ENCODE measurements around the gene KLF6. TPM values are rescaled to one million over a fixed set of nuclear protein-coding genes. Genes with fewer than 3 reads are reported as not detected.

Gene KLF6
- total and polyA plus RNA-seq, 2 of the 4 experiments (the other 2 are of a cell fraction): 69.0 to 123 TPM

DNA sequence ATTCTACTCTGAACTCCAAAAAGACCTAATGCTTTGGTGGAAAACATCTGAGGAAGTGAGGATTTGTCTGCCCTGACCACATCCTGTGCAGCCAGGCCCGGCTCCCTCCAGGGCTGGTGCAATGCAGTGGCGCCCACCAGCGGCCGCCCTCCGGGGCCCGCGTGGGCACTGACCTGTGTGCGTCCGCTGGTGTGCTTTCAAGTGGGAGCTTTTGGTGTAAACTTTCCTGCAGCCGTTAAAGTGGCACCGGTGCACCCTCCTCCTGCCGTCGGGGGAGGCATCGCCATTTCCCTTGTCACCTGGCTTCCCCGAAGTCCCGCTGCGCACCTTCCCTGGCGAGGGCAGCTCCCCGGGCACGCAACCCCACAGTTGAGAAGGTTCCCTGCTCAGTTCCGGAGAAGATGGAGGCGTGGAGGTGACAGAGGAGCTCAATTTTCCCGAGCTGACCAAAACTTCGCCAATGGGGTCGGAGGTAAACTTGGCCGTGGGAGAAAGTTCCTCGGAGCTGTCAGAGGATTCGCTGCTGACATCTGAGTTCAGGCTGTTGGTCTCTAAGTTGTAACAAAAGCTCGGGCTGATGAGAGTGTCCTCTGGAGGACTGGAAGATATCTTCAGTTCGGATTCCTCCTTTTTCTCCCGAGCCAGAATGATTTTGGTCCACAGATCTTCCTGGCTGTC is 3.4 kb downstream of the KLF6 start (continued):
- TF ChIP-seq CHD1 (IDR thresholded peaks at IDR 0.05; ENCODE audit: low read depth, low read length) (peak; percentile 83; the same call in 1 of the 2 replicates), NFE2L2 (IDR thresholded peaks at IDR 0.05; ENCODE audit: low read depth, low read length) (no peak), CEBPB (IDR thresholded peaks at IDR 0.05; ENCODE audit: low read depth, low read length) (no peak)

DNA sequence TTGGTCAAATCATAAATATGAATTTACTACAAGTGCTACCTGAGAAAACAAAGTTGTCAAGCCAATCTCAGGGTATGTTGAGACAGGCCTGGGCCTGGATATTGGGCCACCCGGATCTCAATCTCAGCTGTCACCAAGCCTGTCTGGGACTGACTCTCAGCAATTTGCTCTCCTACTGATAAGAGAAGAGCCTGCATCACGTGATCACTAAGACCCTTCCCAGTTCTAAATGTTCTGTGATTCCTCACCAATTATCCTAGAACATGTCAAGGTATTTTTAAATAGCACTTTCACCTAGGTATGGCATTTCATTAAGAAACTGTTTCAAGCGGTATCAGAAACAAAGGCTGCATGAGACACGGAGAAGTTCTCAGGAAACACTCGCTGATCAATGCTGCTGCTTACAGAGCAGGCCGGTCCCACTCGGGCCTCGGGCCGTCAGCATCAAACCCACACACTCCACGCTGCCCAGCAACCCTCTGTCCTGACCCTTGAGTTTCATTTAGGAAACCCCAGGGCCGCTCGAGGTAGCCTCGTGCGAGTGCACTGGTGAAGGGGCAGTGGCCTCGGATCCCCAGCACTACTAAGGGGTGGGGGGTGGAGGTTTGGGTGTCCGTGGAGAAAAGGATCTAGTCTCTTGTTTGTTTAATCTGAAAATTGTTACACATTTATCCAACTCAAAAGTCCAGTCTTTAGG is 4.1 kb downstream of the KLF6 start:
- Histone ChIP-seq H2AK5ac (ENCODE audit: low read depth, low read length) (peak overlapping the region; percentile 18; the same call in 1 of the 2 replicates), H3K23ac (ENCODE audit: low read depth, low read length) (peak overlapping the region; percentile 75), H2AFZ (replicated peaks; ENCODE audit: low read length, poor library complexity) (peak overlapping the region; percentile 6), H2BK20ac (ENCODE audit: low read depth, low read length) (no peak overlapping the region), H2AK9ac (replicated peaks; ENCODE audit: low read depth, low read length, poor library complexity) (peak overlapping the region; percentile 26), H4K20me1 (ENCODE audit: insufficient read depth, low read length) (peaks cover 78% of the 10 kb centered on the region), H3K4me1 (ENCODE audit: control insufficient read depth, insufficient read depth, low read length) (peaks cover 30% of the 10 kb centered on the region), H4K5ac (ENCODE audit: low read depth, low read length) (no peak overlapping the region; the same call in 1 of the 2 replicates), H3K36me3 (ENCODE audit: control insufficient read depth, insufficient read depth, low read length) (peaks cover 53% of the 10 kb centered on the region), H2BK120ac (ENCODE audit: low read depth, low read length) (peak overlapping the region; percentile 50; the same call in 1 of the 2 replicates), H2BK5ac (ENCODE audit: low read depth, low read length, poor library complexity, severe bottlenecking) (peak overlapping the region; percentile 64), H3K4me2 (ENCODE audit: low read depth, low read length) (peak overlapping the region; percentile 94), H3K27ac (ENCODE audit: insufficient read depth, low read length) (peak overlapping the region; percentile 93), H3K4me3 (ENCODE audit: insufficient read depth, low read depth, low read length) (peak overlapping the region; percentile 91), H3K18ac (ENCODE audit: low read depth, low read length) (peak overlapping the region; percentile 33), H3K9me1 (ENCODE audit: insufficient read depth, low read length) (peaks cover 10% of the 10 kb centered on the region), H3K9ac (ENCODE audit: low read depth, low read length) (peak overlapping the region; percentile 72), H2BK15ac (ENCODE audit: low read depth, low read length) (no peak overlapping the region), H3K56ac (ENCODE audit: extremely low read depth, insufficient read depth, low read length) (peak overlapping the region; percentile 41; the same call in 1 of the 2 replicates), H3K9me3 (ENCODE audit: control insufficient read depth, insufficient read depth, low read length) (no peaks in the 10 kb centered on the region), H3K27me3 (ENCODE audit: control insufficient read depth, insufficient read depth, low read length) (no peaks in the 10 kb centered on the region), H4K8ac (ENCODE audit: low read depth in 2 of 2, low read length in 2 of 2) (peak overlapping the region in 1 of 2 experiments; percentile 31; a peak in 2 of 4 replicates), H4K91ac (ENCODE audit: insufficient read depth, low read depth, low read length) (peak overlapping the region; percentile 39; the same call in 1 of the 2 replicates), H3K14ac (replicated peaks; ENCODE audit: low read depth, low read length) (peak overlapping the region; percentile 50), H3K4ac (ENCODE audit: low read depth, low read length) (peak overlapping the region; percentile 64), H3K79me1 (ENCODE audit: low read depth in 1 of 2, low read length in 2 of 2) (peaks cover 0 to 39% of the 10 kb centered on the region in 2 experiments; a peak in 2 of 4 replicates)
- ATAC-seq (ENCODE audit: low read depth) (no peak), DNase-seq (peak; percentile 14)
- 50% methylated on average over 4 of the region's 16 CpGs; no CpG with 5 or more reads in 1 of the 2 experiments for WGBS, 2 experiments (ENCODE audit: extremely low coverage in 2 of 2, insufficient read length in 1 of 2)
- intact Hi-C loops (cut with micrococcal nuclease) (loop anchor here (1.0 to 10.0 kb wide), 4 partner anchors 254 to 731 kb away; no protein-coding TSS in a partner anchor), dilution Hi-C loops (cut with HindIII; ENCODE audit: low sequenced_read_pairs, unreplicated experiment) (no loop called here), in situ Hi-C loops (cut with MboI; ENCODE audit: low sequenced_read_pairs) (loop anchor here (5.0 to 10.0 kb wide), 3 partner anchors 461 to 994 kb away; no protein-coding TSS in a partner anchor)
- TF ChIP-seq, protein P1, sequence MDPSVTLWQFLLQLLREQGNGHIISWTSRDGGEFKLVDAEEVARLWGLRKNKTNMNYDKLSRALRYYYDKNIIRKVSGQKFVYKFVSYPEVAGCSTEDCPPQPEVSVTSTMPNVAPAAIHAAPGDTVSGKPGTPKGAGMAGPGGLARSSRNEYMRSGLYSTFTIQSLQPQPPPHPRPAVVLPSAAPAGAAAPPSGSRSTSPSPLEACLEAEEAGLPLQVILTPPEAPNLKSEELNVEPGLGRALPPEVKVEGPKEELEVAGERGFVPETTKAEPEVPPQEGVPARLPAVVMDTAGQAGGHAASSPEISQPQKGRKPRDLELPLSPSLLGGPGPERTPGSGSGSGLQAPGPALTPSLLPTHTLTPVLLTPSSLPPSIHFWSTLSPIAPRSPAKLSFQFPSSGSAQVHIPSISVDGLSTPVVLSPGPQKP (IDR thresholded peaks at IDR 0.05; ENCODE audit: borderline replicate concordance, low read depth, low read length): no peak
- TF ChIP-seq, protein P2, sequence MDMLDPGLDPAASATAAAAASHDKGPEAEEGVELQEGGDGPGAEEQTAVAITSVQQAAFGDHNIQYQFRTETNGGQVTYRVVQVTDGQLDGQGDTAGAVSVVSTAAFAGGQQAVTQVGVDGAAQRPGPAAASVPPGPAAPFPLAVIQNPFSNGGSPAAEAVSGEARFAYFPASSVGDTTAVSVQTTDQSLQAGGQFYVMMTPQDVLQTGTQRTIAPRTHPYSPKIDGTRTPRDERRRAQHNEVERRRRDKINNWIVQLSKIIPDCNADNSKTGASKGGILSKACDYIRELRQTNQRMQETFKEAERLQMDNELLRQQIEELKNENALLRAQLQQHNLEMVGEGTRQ (IDR thresholded peaks at IDR 0.05; ENCODE audit: low read depth, low read length): peak; percentile 66
- no peak for TF ChIP-seq FOS (IDR thresholded peaks at IDR 0.05; ENCODE audit: low read depth, low read length)
- no peak for TF ChIP-seq NFE2L2 (IDR thresholded peaks at IDR 0.05; ENCODE audit: low read depth, low read length)
- ChIA-PET CTCF (no interaction called here), POLR2A (ENCODE audit: unreplicated experiment) (interaction anchor here (0.6 to 0.8 kb wide), 2 partner anchors 47 to 328 kb away, joined by 3 to 4 read pairs; no protein-coding TSS in a partner anchor)
- BruUV-seq (replicated peaks): no TSS peak
